Femur (tissue), 1 donor: Measurements from ENCODE around the gene SETD2.

Experiments
- DNase-seq: peaks from one replicate; pipeline ENCODE4 v3.0.0-alpha.2; 2017

SETD2 gene

GRCh38 chr3:47008234-47008796 is 155.6 kb downstream of the SETD2 start:
- no peak for DNase-seq

GRCh38 chr3:47007482-47008233 is 156.3 kb downstream of the SETD2 start:
- DNase-seq, result peak; percentile 24

GRCh38 chr3:47007001-47007400 is 156.9 kb downstream of the SETD2 start:
- peak; percentile 17 for DNase-seq

- DNase-seq, result no peak
These were observed 157.7 kb downstream of the SETD2 start for GRCh38 chr3:47006145-47006651.

GRCh38 chr3:47005212-47006144 is 158.4 kb downstream of the SETD2 start:
- DNase-seq, result peak; percentile 20

GRCh38 chr3:47004369-47005211 is 159.3 kb downstream of the SETD2 start:
- no peak for DNase-seq

- DNase-seq, result no peak
These were observed 160.2 kb downstream of the SETD2 start for GRCh38 chr3:47003461-47004368.

- DNase-seq, result no peak
These were observed 160.9 kb downstream of the SETD2 start for GRCh38 chr3:47003056-47003410.

GRCh38 chr3:47002171-47003055 is 161.5 kb downstream of the SETD2 start:
- DNase-seq, result no peak

- DNase-seq, result no peak
These were observed 162.2 kb downstream of the SETD2 start for GRCh38 chr3:47001731-47002170.

GRCh38 chr3:47000922-47001730 is 162.8 kb downstream of the SETD2 start:
- DNase-seq, result no peak

GRCh38 chr3:47000198-47000815 is 163.6 kb downstream of the SETD2 start:
- no peak for DNase-seq

GRCh38 chr3:46999516-47000197 is 164.3 kb downstream of the SETD2 start:
- DNase-seq, result no peak

- DNase-seq, result no peak
These were observed 164.9 kb downstream of the SETD2 start for GRCh38 chr3:46998852-46999515.

GRCh38 chr3:46998121-46998851 is 165.6 kb downstream of the SETD2 start:
- peak; percentile 61 for DNase-seq

- no peak for DNase-seq
These were observed 166.3 kb downstream of the SETD2 start for GRCh38 chr3:46997453-46998091.
